HL-60/S4 treated with retinoic acid at 250 ng/mL for 4 days and 3 days (cell line): ENCODE measurements around the gene TMEM191C.
"Not testable (repeated sequence)": the region's sequence is repeated elsewhere in the genome, so short reads cannot be mapped to it uniquely, and the experiment has no call there.

ENCODE experiments used
- in situ Hi-C: fragments of 300-500 bp; cut with MboI; formaldehyde crosslinking; loops from 2 replicates; pipeline ENCODE4 v1.7.0; 2022; ENCODE audit warnings: low sequenced_read_pairs

Gene TMEM191C

DNA sequence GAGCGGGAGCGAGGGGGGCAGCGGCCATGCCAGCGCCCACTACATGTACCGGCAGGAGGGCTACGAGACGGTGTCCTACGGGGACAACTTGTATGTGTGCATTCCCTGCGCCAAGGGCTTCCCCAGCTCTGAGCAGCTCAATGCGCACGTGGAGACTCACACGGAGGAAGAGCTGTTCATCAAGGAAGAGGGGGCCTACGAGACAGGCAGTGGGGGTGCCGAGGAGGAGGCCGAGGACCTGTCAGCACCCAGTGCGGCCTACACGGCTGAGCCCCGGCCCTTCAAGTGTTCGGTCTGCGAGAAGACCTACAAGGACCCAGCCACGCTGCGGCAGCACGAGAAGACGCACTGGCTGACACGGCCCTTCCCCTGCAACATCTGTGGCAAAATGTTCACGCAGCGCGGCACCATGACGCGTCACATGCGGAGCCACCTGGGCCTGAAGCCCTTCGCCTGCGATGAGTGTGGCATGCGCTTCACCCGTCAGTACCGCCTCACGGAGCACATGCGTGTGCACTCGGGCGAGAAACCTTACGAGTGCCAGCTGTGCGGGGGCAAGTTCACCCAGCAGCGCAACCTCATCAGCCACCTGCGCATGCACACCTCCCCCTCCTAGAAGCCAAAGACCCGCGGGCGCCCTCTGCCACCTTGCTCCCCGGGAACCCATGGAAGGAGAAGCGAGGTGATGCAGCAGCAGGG is 20.9 kb upstream of the TMEM191C start:
- in situ Hi-C loops, result no loop called here

DNA sequence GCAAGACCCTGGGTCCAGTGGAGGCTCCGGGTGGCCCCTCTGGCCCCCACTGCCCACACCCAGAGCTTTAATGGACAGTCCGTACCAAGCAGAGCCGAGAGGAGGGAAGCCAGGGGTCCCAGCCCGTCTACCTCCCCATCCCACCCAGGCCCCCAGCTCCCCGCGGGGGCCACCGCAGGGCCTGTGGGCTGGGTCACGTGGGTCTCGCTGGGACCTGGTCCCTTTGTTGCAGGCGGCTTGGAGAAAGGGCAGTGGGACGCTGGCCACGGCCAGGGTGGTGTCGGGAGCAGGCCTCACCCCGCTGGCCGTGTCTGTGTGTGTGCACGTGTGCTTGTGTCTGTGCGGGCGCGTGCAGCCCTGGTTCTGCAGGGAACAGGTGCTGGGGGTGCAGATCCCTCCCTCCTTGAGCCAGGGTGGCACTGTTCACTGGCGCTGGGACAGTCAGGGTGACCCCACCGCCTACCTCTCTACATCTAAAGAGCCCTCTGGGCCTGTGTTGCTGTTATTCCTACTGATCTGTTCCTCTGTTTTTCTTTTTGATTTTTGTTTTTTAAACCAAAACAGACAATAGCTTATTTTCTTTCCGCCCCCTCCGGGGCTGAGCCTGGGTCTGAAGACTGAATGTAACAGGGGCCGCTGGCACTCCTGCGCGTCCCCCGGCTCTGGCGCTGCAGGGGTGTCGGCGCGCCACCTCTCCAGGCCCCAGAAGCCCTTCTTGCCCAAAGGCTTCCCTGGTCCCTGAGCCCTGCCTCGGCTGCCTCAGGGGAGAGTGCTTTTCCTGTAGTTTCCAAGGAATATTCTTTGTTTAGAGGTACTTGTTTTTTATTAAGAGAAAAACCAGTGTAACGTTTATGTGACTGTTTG is 20.1 kb upstream of the TMEM191C start:
- in situ Hi-C loops, result no loop called here

DNA sequence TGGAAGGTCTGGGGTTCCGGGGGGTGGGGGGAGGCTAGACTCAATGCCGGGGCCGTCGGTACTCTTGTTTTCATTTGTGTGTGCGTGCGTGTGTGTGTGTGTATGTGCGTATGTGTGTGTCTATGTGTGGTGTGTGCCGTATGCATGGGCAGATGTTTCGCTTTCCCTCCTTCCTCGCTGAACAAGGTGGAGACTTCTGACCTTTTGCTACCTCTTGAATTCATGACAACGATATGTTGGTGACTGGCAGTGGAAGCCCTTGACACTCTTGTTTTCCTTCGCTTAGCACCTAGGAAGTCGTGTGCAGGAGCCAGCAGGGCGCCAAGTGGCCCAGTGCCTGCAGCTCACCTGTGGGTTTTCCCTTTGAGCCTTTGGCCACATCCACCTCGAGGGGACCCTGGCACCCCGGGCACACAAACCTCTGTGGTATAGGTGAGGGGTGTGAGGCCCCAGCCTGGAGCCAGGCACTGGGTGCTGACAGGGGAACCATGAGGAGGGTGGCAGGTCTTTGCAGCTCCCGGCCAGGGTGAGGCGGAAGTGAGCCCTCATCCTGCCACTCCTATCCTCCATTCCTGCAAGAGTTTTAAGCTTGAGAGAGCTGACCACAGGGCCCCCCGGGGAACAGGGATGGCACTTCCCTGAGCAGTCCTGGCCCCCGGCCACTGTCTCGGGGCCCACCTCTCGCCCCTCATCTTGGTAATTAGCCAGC is 19.3 kb upstream of the TMEM191C start:
- in situ Hi-C loops, result no loop called here

DNA sequence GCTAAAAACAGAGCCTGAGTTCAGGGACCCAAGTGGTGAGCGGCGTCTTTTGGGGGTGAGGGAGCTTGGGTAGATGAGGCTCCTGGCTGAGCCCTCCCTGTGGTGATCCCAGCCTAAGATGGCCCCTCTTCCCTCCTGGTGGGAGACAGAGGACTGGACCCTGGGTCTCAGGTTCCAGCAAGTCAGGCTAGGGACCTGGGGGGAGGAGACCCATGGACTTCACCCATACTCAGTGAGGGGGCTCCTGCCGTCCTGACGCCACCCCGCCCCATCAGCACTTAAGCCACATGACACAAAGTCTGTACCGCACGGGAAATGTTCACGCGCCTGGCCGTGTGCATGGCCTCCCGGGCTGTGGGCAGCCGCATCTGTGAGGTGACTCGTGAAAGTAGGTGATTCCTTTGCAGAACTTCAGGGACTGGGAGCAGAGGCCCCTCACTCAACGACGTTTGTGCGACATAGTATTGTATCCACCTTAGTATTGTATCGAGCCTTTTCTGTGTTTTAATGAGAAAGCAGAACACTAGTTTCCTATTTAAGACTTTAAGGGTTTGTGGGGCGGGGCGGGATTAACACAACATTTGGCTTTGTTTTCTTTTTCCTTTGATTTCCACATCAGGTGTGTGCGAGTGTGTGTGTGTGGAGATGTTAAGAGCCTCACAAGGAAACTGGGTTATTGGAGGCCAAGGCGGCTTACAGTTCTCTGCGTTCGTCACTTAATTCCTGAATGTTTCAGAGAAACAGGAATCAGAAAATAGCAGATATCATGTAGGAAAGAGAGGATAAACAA is 18.4 kb upstream of the TMEM191C start:
- in situ Hi-C loops, result no loop called here

DNA sequence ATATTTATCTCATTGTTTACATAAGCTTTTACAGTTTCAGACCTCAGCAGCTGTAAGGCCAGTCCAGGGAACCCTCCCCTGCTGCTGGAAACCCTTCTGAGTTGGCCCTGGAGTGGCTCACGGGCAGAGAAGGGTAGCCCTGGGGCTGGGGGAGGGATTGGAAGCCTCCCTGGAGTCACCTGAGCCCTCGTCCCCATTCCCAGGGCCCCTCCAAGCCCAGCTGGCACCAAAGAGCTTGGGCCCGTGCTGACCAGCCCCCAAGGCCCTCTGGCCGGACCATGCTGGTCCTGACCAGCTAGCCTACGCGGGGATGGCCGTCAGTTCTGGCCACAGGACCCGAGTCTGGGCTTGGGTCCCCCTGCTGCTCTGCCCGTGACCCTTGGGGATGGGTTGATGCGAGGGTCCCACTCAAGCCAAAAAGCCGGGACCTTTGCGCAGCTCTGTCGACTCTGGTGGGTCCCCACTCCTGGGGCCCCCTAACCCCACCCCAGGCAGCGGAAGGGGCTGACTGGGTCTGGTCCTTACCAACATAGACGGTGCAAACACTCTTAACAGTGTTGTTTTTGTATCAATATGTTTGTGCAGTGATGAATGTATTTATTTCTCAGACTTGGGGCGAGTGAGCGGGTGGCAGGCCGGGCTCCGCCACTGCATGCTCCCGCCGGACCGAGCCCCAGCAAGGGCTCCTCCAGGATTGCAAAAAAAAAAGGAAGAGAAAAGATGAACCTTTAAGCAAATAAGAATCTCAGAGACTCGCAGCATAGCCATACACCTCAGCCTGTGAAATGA is 17.5 kb upstream of the TMEM191C start:
- in situ Hi-C loops, result no loop called here

DNA sequence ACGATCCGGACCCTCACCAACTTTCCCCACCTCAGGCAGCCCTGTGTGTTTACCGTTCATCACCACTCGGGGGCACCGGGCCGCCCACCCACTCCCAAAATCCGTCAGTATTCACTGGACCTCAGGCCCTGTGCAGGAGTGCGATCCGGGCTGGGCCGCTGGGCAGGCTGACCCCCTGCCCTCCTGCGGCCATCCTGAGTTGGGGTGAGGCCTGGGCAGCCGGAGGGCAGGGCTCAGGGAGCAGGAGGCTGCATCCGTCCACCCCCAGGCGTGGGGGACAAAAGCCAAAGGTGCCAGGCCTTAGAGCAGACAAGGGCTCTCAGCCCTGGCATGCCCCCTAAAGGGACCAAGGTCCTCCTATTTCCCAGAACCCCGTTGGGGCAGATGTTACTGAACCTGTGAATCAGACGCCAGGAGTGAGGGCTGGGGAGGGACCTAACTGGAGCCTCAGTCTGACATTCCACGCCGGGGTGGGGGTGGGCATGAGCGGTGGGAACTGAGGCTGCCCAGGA is 16.8 kb upstream of the TMEM191C start:
- in situ Hi-C loops, result no loop called here

DNA sequence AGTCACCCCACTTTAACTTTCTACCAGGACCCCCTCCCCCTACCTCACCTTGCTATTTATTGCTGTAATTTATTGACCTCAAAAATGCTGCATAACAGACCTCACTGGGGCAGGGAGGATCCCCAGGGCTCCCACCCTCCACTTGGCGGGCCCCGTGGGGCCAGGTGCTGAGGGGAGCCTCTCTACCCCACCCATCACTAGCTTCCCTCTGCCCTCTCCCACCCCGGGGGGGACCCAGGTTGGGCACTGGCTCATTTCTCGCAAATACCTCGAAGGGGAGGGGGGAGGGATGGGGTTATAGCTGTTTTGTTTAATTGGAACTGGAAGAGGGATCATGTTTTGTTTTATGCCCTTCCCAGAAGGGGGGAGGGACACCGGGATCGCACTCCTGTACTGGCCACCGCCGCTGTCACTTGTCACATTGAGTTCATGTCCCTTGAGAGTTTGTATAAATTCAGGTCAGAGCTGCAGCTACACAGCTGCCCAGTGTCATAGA is 16.3 kb upstream of the TMEM191C start:
- in situ Hi-C loops, result no loop called here

DNA sequence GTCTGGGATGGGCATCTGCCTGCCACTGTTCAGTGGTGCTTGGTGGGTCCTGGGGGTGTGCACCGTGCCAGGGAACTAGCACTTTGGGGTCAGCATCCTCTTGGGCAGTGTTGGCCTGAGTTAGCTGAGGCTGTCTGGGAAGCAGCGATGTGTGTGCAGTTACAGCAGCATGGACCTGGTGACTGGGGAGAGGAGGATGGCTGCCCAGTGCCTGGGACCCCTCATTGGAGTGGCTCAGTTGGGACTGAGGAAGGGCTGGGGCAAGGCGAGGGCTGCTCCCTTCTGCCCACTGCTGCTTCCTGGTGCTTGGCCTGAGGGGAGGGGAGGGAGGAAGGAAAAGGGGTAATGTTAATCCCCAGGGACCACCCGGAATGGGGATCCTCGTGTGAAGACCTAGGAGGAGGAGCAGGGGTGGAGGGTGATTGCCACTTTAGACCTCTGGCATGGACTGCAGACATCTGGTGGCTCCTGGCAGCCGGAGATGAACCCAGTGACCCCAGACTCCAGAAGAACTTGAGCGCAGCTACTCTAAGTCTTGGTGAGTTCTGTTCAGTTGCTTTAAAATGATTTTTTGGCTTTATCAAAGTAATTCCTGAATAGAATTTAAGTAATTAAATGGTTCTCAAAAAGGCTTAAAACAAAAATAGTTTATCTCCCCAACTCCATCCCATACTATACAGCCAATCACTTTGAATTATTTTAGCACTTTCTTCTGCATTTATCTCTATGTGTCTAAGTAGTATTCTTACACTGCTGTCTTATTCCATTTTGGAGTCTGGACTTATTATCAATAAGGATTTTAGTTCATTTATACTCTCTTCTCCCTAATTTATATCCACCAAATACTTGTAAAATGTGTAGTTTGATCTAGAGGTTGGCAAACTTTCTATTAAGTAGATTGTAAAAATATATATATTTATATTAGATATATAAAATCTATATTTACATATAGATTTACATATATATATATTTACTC is 15.4 kb upstream of the TMEM191C start:
- in situ Hi-C loops, result no loop called here

DNA sequence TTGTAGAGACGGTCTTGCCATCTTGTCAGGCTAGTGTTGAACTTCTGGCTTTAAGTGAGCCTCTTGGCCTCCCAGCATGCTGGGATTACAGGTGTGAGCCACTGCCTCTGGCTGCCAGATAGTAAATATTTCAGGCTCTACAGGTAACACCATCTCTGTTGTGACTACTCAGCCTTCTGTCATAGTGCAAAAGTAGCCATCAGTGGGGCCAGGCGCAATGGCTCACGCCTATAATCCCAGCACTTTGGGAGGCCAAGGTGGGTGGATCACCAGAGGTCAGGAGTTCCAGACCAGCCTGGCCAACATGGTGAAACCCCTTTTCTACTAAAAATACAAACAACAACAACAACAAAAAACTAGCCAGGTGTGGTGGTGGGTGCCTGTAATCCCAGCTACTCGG is 14.5 kb upstream of the TMEM191C start:
- in situ Hi-C loops, result not testable (repeated sequence)

DNA sequence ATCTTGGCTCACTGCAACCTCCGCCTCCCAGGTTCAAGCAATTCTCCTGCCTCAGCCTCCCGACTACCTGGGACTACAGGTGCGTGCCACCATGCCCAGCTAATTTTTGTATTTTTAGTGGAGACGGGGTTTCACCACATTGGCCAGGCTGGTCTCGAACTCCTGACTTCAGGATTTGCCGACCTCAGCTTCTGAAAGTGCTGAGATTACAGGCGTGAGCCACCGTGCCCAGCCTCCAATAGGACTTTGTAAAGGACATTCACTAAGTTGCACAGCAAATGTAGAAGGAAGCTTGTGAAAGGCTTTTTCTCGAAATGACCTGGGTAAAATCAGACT is 12.2 kb upstream of the TMEM191C start:
- in situ Hi-C loops, result not testable (repeated sequence)

DNA sequence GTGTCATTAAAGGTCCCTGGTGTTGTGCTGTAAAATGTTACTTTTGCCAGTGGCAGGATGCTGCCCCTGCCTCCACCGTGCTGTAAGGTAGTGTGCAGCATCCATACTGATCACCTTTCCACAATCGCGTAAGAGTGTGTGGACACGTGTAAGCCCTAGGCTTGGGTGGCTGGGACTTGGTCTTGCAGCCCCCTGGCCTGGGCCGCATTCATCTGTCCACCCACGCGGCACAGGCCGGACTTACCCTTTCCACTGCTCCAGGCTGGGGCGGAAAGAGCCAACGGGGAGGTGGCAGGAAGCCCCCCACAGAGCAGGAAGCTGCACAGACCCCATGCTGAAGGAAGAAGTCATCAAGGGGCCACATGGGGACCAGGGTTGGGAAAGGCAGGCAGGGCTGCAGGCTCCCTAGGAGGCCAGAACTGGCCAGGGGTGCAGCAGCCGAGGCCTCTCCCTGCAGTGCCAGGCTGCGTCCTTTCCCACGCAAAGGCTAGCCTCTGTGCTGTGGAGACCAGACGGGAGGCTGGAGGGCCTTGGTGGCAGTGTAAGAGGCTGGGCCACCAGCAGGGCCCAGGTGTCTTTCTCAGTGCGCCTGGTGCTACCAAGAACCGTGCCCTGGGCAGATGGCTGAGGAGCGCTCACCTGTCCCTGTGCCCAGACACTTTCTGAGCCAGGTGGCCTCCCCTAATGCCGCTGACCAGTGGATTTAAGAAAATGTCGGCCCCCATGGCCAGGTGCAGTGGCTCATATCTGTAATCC is 11.7 kb upstream of the TMEM191C start:
- in situ Hi-C loops, result no loop called here

DNA sequence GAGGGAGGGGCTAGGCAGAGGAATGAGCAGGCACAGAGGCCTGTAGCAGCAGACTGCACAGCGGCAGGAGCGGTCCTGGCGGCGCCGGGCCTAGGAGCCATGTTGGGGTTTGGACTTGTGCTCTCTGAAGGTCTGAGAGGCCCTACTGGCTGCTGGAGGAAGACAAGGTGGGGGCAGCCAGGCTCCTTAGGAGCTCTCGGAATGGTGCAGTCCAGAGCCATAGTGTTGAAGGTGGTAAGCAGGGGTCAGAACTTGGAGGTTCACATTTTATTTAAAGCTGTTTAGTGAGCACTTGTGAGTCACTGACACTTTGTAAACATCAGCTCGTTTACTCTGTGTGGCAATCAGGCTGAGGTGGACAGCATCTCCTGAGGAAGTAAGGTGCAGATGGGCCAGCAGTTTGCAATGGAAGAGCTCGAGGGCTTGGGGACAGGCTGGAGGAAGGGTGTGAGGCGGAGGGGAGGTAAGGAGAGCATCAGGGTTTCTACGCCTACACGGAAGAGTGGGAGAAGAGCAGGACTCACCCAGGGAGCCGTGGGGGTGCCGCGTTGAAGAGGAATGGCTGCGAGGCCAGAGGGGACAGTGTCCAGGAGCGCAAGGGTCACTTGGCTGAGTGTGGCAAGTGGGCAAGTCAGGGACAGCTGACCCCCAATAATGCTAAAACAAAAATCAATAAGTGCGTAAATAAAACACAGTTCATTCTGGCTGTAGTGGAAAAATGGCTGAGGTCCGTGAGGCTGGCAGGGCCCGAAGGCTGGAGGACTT is 10.0 kb upstream of the TMEM191C start:
- in situ Hi-C loops, result no loop called here

DNA sequence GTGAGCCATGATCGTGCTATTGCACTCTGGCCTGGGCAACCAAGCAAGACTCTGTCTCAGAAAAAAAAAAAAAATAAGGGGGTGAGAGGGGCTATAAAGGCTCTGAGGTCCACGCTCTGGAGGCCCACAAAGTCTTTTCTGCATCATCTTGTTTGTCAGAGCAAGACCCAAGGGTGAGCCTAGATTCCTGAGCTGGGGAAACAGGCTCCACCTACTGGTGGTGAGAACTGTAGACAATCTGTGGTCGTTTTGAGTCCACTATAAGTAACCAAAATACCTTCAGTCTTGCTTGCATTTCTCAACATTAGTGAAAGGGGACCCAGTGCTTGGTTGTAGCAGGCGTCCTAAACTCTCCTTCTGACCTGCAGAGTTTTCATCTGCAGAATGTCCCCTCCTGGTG is 4.5 kb upstream of the TMEM191C start:
- in situ Hi-C loops, result not testable (repeated sequence)

DNA sequence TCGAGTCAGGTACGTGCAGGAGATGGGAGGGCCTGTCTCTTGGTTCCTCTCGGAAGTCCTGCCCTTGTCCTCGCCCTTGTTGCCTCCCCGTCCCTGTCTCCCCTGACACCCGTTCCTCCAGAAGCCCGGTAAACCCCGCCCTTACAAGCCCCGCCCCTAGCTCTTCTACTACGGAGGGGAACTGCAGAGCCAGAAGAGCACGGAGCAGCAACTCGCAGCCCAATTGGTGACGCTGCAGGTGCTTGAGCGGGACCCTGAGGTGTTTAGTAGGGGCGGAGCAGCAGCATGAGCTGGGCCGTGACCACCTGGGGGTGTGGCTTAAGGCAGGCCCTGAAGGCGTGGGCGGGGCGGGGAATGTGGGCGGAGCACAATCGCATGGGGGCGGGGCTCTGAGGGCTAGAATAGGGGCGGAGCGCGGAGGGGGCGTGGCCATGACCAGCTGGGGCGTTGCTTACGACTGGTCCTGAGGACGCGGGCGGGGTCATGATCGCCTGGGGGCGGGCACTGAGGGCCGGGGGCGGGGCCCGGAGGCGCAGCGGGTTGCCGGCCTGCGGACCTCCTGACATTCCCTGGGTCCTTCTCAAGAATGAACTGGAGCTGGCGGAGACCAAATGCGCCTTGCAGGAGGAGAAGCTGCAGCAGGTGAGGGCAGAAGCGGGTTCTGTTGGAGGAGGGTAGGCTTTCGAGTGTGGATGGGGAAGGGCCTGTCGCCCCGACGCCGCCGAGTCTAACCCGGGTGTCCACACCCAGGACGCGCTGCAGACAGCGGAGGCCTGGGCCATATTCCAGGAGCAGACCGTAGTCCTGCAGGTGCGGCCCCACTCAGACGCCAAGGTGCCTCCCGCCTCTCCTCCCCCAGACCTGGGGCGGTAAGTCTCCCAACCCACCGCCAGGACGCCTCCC is 1.3 kb downstream of the TMEM191C start:
- in situ Hi-C loops, result not testable (repeated sequence)

DNA sequence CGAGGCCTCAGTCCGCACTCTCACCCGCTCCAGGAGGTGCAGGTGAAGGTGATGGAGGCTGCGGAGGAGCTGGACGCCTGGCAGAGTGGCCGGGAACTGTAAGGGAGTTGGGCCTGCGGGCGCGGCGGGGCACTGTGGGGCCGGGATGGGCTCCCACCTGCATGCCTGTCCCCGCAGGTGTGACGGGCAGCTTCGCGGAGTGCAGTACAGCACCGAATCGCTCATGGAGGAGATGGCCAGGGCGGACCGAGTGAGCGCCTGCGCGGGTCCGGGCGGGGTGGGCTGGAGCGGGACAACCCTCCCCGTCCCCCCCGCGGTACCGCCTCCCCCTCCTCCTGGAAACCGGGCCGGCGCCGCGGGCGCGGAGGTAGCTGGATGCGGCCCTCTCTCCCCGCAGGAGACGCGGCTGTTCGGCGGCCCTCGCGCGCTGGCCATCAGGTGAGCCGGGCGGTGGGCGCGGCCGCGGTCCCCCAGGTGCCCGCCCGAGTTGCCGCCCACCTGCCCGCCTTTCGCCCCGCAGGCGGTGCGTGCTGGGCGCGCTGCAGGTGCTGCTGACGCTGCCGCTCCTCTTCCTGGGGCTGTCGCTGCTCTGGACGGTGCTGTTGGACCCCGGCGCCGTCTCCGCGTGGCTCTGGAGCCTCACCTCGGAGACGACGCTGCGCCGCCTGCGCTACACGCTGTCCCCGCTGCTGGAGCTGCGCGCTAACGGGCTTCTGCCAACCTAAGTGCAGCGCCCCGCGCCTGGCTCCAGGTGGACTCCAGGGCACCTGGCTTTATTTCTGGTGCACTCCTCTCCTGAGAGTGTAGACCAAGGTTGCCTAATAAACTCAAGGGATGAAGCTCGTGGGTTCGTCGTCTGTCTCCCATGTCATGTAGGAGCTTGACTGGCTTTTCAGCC is 2.2 kb downstream of the TMEM191C start:
- in situ Hi-C loops, result not testable (repeated sequence)
